H9 (cell line): Measurements from ENCODE around the gene DNAJB6. TPM values are rescaled to one million over a fixed set of nuclear protein-coding genes. Genes with fewer than 3 reads are reported as not detected.
A peak's percentile ranks its signal among the peaks of the same experiment; 100 is the strongest.

ENCODE experiments used
- DNase-seq: peaks from one replicate; pipeline ENCODE4 v3.0.0-alpha.2; 2017
- H2AFZ ChIP-seq: one replicate; pipeline ENCODE4 v1.6.1; 2013; ENCODE audit warnings: mild to moderate bottlenecking, low read length, control low read depth, moderate library complexity
- H2AK5ac ChIP-seq: 2 replicates; pipeline ENCODE4 v1.6.1; 2013; ENCODE audit warnings: low read length, control low read depth, mixed read lengths; ENCODE audit not compliant: insufficient read length
- H2BK120ac ChIP-seq: one replicate; pipeline ENCODE4 v1.6.1; 2013; ENCODE audit warnings: low read depth, mild to moderate bottlenecking, low read length, control low read depth, inconsistent platforms; ENCODE audit not compliant: poor library complexity, severe bottlenecking
- H2BK12ac ChIP-seq: 2 replicates; pipeline ENCODE4 v1.6.1; 2013; ENCODE audit warnings: low read length, control low read depth, mixed read lengths, low read depth; ENCODE audit not compliant: insufficient read length
- H2BK15ac ChIP-seq: 2 replicates; pipeline ENCODE4 v1.6.1; 2013; ENCODE audit warnings: low read depth, low read length, control low read depth
- H2BK20ac ChIP-seq: one replicate; pipeline ENCODE4 v1.6.1; 2013; ENCODE audit warnings: low read depth, mild to moderate bottlenecking, low read length, control low read depth, inconsistent platforms; ENCODE audit not compliant: poor library complexity, severe bottlenecking
- H2BK5ac ChIP-seq: 2 replicates; pipeline ENCODE4 v1.6.1; 2013; ENCODE audit warnings: low read length, control low read depth, mixed read lengths; ENCODE audit not compliant: insufficient read length
- H3K14ac ChIP-seq: 2 replicates; pipeline ENCODE4 v1.6.1; 2013; ENCODE audit warnings: low read length, control low read depth; ENCODE audit not compliant: insufficient read depth
- H3K18ac ChIP-seq: 2 replicates; pipeline ENCODE4 v1.6.1; 2013; ENCODE audit warnings: low read depth, mild to moderate bottlenecking, mixed read lengths, low read length, control low read depth; ENCODE audit not compliant: insufficient read length
- H3K23ac ChIP-seq: 2 replicates; pipeline ENCODE4 v1.6.1; 2013; ENCODE audit warnings: low read length, control low read depth, mixed read lengths, low read depth; ENCODE audit not compliant: insufficient read length
- H3K23me2 ChIP-seq: 2 replicates; pipeline ENCODE4 v1.6.1; 2013; ENCODE audit warnings: low read depth, mild to moderate bottlenecking, mixed read lengths, low read length, control low read depth; ENCODE audit not compliant: insufficient read length, poor library complexity, severe bottlenecking
- H3K27ac ChIP-seq: 2 replicates; pipeline ENCODE4 v1.5.1; 2013; ENCODE audit warnings: low read length, control low read depth, mixed read lengths, low read depth; ENCODE audit not compliant: insufficient read length
- H3K27me3 ChIP-seq: 2 replicates; pipeline ENCODE4 v1.6.1; 2013; ENCODE audit warnings: low read length, control low read depth, inconsistent platforms; ENCODE audit not compliant: insufficient read depth
- H3K4ac ChIP-seq: 2 replicates; pipeline ENCODE4 v1.6.1; 2013; ENCODE audit warnings: low read depth, mild to moderate bottlenecking, control low read depth, inconsistent platforms, low read length, moderate library complexity
- H3K4me1 ChIP-seq: 2 replicates; pipeline ENCODE4 v1.6.1; 2013; ENCODE audit warnings: low read length, control low read depth, inconsistent platforms; ENCODE audit not compliant: insufficient read depth
- H3K4me2 ChIP-seq: 2 replicates; pipeline ENCODE4 v1.6.1; 2013; ENCODE audit warnings: low read length, control low read depth, mixed read lengths; ENCODE audit not compliant: insufficient read length, insufficient read depth
- H3K56ac ChIP-seq: 2 replicates; pipeline ENCODE4 v1.6.1; 2013; ENCODE audit warnings: low read depth, mild to moderate bottlenecking, mixed read lengths, low read length, control low read depth; ENCODE audit not compliant: insufficient read length
- H3K79me1 ChIP-seq: 2 replicates; pipeline ENCODE4 v1.6.1; 2013; ENCODE audit warnings: low read depth, mild to moderate bottlenecking, moderate library complexity, low read length, control low read depth, inconsistent platforms; ENCODE audit not compliant: insufficient read depth, poor library complexity, severe bottlenecking
- H3K79me2 ChIP-seq: 2 replicates; pipeline ENCODE4 v1.6.1; 2013; ENCODE audit warnings: low read length, control low read depth, inconsistent platforms; ENCODE audit not compliant: insufficient read depth
- H3K9ac ChIP-seq: 2 replicates; pipeline ENCODE4 v1.6.1; 2013; ENCODE audit warnings: low read length, control low read depth, mixed read lengths; ENCODE audit not compliant: insufficient read length; ENCODE audit errors: extremely low read depth
- H3K9me3 ChIP-seq: one replicate; pipeline ENCODE4 v1.6.1; 2013; ENCODE audit warnings: low read depth, low read length, inconsistent platforms; ENCODE audit not compliant: control insufficient read depth
- H3T11ph ChIP-seq: one replicate; pipeline ENCODE4 v1.6.1; 2013; ENCODE audit warnings: mild to moderate bottlenecking, low read length, control low read depth, inconsistent platforms
- H4K20me1 ChIP-seq: one replicate; pipeline ENCODE4 v1.6.1; 2013; ENCODE audit not compliant: control insufficient read depth, insufficient read length, insufficient read depth
- H4K5ac ChIP-seq: 2 replicates; pipeline ENCODE4 v1.6.1; 2013; ENCODE audit warnings: low read depth, mild to moderate bottlenecking, mixed read lengths, low read length, control low read depth; ENCODE audit not compliant: insufficient read length
- H4K8ac ChIP-seq: replicated peaks from 2 replicates; pipeline ENCODE4 v1.6.1; 2013; ENCODE audit warnings: low read length, control low read depth, mixed read lengths, low read depth; ENCODE audit not compliant: insufficient read length
- H4K91ac ChIP-seq: 2 replicates; pipeline ENCODE4 v1.6.1; 2013; ENCODE audit warnings: low read depth, mild to moderate bottlenecking, moderate library complexity, mixed read lengths, low read length, control low read depth; ENCODE audit not compliant: insufficient read length
- H3K27ac Mint-ChIP-seq, 3 experiments: 2 replicates in 2 of 3; 3 replicates in 1 of 3; pipeline ENCODE4 v1.8.0; 2020 to 2021; ENCODE audit warnings: mixed read lengths in 3 of 3, mild to moderate bottlenecking in 1 of 3, moderate library complexity in 1 of 3
- H3K27me3 Mint-ChIP-seq: 2 replicates; pipeline ENCODE4 v1.8.0; 2021; ENCODE audit warnings: low read depth, mild to moderate bottlenecking, moderate library complexity, mixed read lengths
- H3K36me3 Mint-ChIP-seq, 3 experiments: 2 replicates in 2 of 3; 3 replicates in 1 of 3; pipeline ENCODE4 v1.8.0; 2020 to 2021; ENCODE audit warnings: low read depth in 3 of 3, mixed read lengths in 3 of 3; ENCODE audit not compliant: insufficient read depth in 1 of 3
- H3K4me1 Mint-ChIP-seq, 2 experiments: 2 replicates each; pipeline ENCODE4 v1.8.0; 2020; ENCODE audit warnings: mixed read lengths in 2 of 2
- H3K4me3 Mint-ChIP-seq, 2 experiments: 2 replicates in 1 of 2; 3 replicates in 1 of 2; pipeline ENCODE4 v1.8.0; 2020 to 2021; ENCODE audit warnings: mild to moderate bottlenecking in 2 of 2, mixed read lengths in 2 of 2, moderate library complexity in 1 of 2
- H3K9me3 Mint-ChIP-seq, 2 experiments: 2 replicates in 1 of 2; 3 replicates in 1 of 2; pipeline ENCODE4 v1.8.0; 2020; ENCODE audit warnings: mild to moderate bottlenecking in 2 of 2, mixed read lengths in 2 of 2, moderate library complexity in 1 of 2
- CTCF ChIP-seq: fragments of 200-600 bp; sonication (generic); conservative IDR thresholded peaks from 3 replicates; pipeline ENCODE4 v1.8.0; 2021; ENCODE audit warnings: antibody characterized with exemption, mild to moderate bottlenecking
- WGBS: extraction: QIAGEN DNeasy Blood & Tissue Kit; methylation state at CpG from one replicate; pipeline ENCODE4 v1.1.7; 2013; ENCODE audit warnings: missing lambda C conversion rate, low lambda C conversion rate, mixed read lengths; ENCODE audit not compliant: insufficient read length; ENCODE audit errors: extremely low coverage; 5-methylcytosine and 5-hydroxymethylcytosine counted together
- total RNA-seq: library from RNA; stranded (reverse); gene quantifications from 2 replicates; pipeline ENCODE4 v1.2.1, GENCODE V29; 2021

The DNAJB6 gene
- total RNA-seq, 1 experiment from 2014 or later: 215 TPM

GRCh38 chr7:157309988-157310668, 26.7 kb upstream of the DNAJB6 start:
- H2AFZ ChIP-seq: no peak overlapping the region
- H3K23ac ChIP-seq: no peak overlapping the region
- peak overlapping the region; percentile 82 for H2BK120ac ChIP-seq
- H2AK5ac ChIP-seq: peak overlapping the region; percentile 5
- peak overlapping the region; percentile 31 for H3K9ac ChIP-seq
- no peak overlapping the region for H3T11ph ChIP-seq
- no peaks in the 10 kb centered on the region for H4K20me1 ChIP-seq
- Mint-ChIP-seq H3K4me3 (peak overlapping the region; percentile 11 to 63; a peak in 4 of 5 replicates), H3K27me3 (0 out of 2 replicates have a peak, but pooled peaks cover 1% of the 10 kb centered on the region), H3K36me3 (no peaks in the 10 kb centered on the region; a peak in 1 of 7 replicates), H3K9me3 (peaks cover 0 to 4% of the 10 kb centered on the region in 2 experiments; a peak in 2 of 5 replicates), H3K27ac (peak overlapping the region; percentile 98 to 100 (median 99)), H3K4me1 (peaks cover 41 to 51% of the 10 kb centered on the region in 2 experiments)
- peak overlapping the region; percentile 28 for H3K4me2 ChIP-seq
- peak overlapping the region; percentile 89 for H3K14ac ChIP-seq
- H4K5ac ChIP-seq: peak overlapping the region; percentile 58
- no peak overlapping the region for H2BK20ac ChIP-seq
- no peak overlapping the region for H3K56ac ChIP-seq
- H2BK15ac ChIP-seq: no peak overlapping the region
- H3K79me2 ChIP-seq: no peaks in the 10 kb centered on the region; the same call in 1 of the 2 replicates
- H4K8ac ChIP-seq: no peak overlapping the region
- H4K91ac ChIP-seq: peak overlapping the region; percentile 63
- H3K9me3 ChIP-seq: no peaks in the 10 kb centered on the region
- no peaks in the 10 kb centered on the region for H3K79me1 ChIP-seq
- peak overlapping the region; percentile 68 for H2BK12ac ChIP-seq
- H3K27me3 ChIP-seq: no peaks in the 10 kb centered on the region
- peaks cover 14% of the 10 kb centered on the region for H3K4me1 ChIP-seq
- peak overlapping the region; percentile 93 for H2BK5ac ChIP-seq
- H3K23me2 ChIP-seq: no peaks in the 10 kb centered on the region
- no CpG with 5 or more reads among the region's 10 CpGs for WGBS
- no peak for TF ChIP-seq CTCF
- peak overlapping the region; percentile 56 for H3K4ac ChIP-seq
- H3K27ac ChIP-seq: peak overlapping the region; percentile 98
- DNase-seq: peak; percentile 91
- H3K18ac ChIP-seq: peak overlapping the region; percentile 76
